GM18867 (cell line): Measurements from ENCODE around the gene PCAT6.

Experiments used
- ATAC-seq: cut with Tn5 transposase; IDR thresholded peaks from one replicate; pipeline ENCODE4 v1.9.1; 2021; ENCODE audit warnings: mild to moderate bottlenecking, moderate library complexity; ENCODE audit not compliant: unreplicated experiment

Gene PCAT6

GRCh38 chr1:202844259-202844658 is 33.5 kb downstream of the PCAT6 start:
- no peak for ATAC-seq

- no peak for ATAC-seq
Measured at GRCh38 chr1:202844935-202845334, 34.2 kb downstream of the PCAT6 start.

GRCh38 chr1:202848191-202848542 is 37.4 kb downstream of the PCAT6 start:
- peak; percentile 77 for ATAC-seq

GRCh38 chr1:202850593-202851362 is 40.0 kb downstream of the PCAT6 start:
- ATAC-seq, result no peak

- ATAC-seq, result no peak
Measured at GRCh38 chr1:202852163-202852904, 41.6 kb downstream of the PCAT6 start.

- no peak for ATAC-seq
Measured at GRCh38 chr1:202854787-202855186, 44.0 kb downstream of the PCAT6 start.

- ATAC-seq, result no peak
Measured at GRCh38 chr1:202856014-202856413, 45.3 kb downstream of the PCAT6 start.

GRCh38 chr1:202857136-202857610 is 46.4 kb downstream of the PCAT6 start:
- no peak for ATAC-seq

- no peak for ATAC-seq
Measured at GRCh38 chr1:202858331-202858730, 47.6 kb downstream of the PCAT6 start.

GRCh38 chr1:202858789-202859414 is 48.1 kb downstream of the PCAT6 start:
- ATAC-seq, result no peak

- peak; percentile 15 for ATAC-seq
Measured at GRCh38 chr1:202860744-202861419, 50.1 kb downstream of the PCAT6 start.
